A172 (cell line): ENCODE results near the gene ACSS1. TPM values are rescaled to one million over a fixed set of nuclear protein-coding genes. Genes with fewer than 3 reads are reported as not detected.

Experiments used
- DNase-seq: peaks from one replicate; pipeline ENCODE4 v3.0.0-alpha.2; 2015; ENCODE audit warnings: low spot score
- total RNA-seq: library from RNA; depleted of rRNA; stranded (reverse); fragments of >200 nt; shearing (Covaris generic); gene quantifications from 2 replicates; pipeline ENCODE4 v1.2.3, GENCODE V29; 2014

ACSS1 gene
- total RNA-seq, 1 experiment from 2014 or later, result 0.10 TPM

- DNase-seq, result no peak
Observed at GRCh38 chr20:25032478-25033264, 25.3 kb downstream of the ACSS1 start.

- DNase-seq, result no peak
Observed at GRCh38 chr20:25032065-25032477, 25.9 kb downstream of the ACSS1 start.

- no peak for DNase-seq
Observed at GRCh38 chr20:25031241-25031640, 26.7 kb downstream of the ACSS1 start.

- DNase-seq, result no peak
Observed at GRCh38 chr20:25030649-25031207, 27.2 kb downstream of the ACSS1 start.

- DNase-seq, result no peak
Observed at GRCh38 chr20:25030007-25030648, 27.8 kb downstream of the ACSS1 start.

- DNase-seq, result no peak
Observed at GRCh38 chr20:25025986-25026605, 31.8 kb downstream of the ACSS1 start.

- DNase-seq, result no peak
Observed at GRCh38 chr20:25025091-25025861, 32.7 kb downstream of the ACSS1 start.

- DNase-seq, result no peak
Observed at GRCh38 chr20:25024171-25024570, 33.8 kb downstream of the ACSS1 start.

GRCh38 chr20:25023356-25023755 lies 34.6 kb downstream of the ACSS1 start:
- DNase-seq, result no peak

GRCh38 chr20:25022680-25023079 lies 35.3 kb downstream of the ACSS1 start:
- no peak for DNase-seq

GRCh38 chr20:25021336-25021735 lies 36.6 kb downstream of the ACSS1 start:
- no peak for DNase-seq

GRCh38 chr20:25020901-25021301 lies 37.0 kb downstream of the ACSS1 start:
- DNase-seq, result no peak

GRCh38 chr20:25020345-25020744 lies 37.6 kb downstream of the ACSS1 start:
- no peak for DNase-seq

- no peak for DNase-seq
Observed at GRCh38 chr20:25019381-25020155, 38.4 kb downstream of the ACSS1 start.

GRCh38 chr20:25018841-25019240 lies 39.1 kb downstream of the ACSS1 start:
- DNase-seq, result no peak

- DNase-seq, result no peak
Observed at GRCh38 chr20:25018425-25018824, 39.5 kb downstream of the ACSS1 start.

GRCh38 chr20:25017257-25017803 lies 40.6 kb downstream of the ACSS1 start:
- no peak for DNase-seq

- no peak for DNase-seq
Observed at GRCh38 chr20:25016471-25016870, 41.5 kb downstream of the ACSS1 start.

- no peak for DNase-seq
Observed at GRCh38 chr20:25015986-25016385, 42.0 kb downstream of the ACSS1 start.

- no peak for DNase-seq
Observed at GRCh38 chr20:25014816-25015215, 43.1 kb downstream of the ACSS1 start.
